Measurements from ENCODE around the gene ORAI2. TPM values are rescaled to one million over a fixed set of nuclear protein-coding genes. Genes with fewer than 3 reads are reported as not detected.

Gene ORAI2
- total RNA-seq, 2 donors from 2014 or later, result 33.4 to 37.6 TPM

DNA sequence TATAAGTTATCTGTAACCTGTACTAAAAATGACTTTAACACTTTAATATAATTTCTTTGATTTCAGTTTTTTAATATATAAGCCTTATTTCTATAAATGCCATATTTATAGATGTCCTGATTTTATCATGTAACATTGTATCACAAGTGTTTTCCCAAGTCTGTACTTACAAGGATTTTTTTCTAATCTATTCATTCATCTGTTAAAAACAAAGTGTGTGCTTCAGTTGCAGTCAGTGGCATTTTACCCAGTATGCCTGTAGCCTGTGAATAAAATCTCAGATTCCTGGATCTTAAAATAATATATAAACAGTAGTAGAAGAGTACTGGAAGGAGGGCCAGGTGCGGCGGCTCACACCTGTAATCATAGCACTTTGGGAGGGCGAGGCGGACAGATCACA is 19.8 kb upstream of the ORAI2 start:
- H3K27ac ChIP-seq, result no peak overlapping the region
- H3K4me3 ChIP-seq, result no peak overlapping the region
- DNase-seq (ENCODE audit: low spot score), result no peak
- H3K36me3 ChIP-seq, result peaks cover 33% of the 10 kb centered on the region
- H3K27me3 ChIP-seq (replicated peaks; ENCODE audit: insufficient read depth), result no peaks in the 10 kb centered on the region
- H3K9me3 ChIP-seq, result no peaks in the 10 kb centered on the region
- TF ChIP-seq, protein P1, sequence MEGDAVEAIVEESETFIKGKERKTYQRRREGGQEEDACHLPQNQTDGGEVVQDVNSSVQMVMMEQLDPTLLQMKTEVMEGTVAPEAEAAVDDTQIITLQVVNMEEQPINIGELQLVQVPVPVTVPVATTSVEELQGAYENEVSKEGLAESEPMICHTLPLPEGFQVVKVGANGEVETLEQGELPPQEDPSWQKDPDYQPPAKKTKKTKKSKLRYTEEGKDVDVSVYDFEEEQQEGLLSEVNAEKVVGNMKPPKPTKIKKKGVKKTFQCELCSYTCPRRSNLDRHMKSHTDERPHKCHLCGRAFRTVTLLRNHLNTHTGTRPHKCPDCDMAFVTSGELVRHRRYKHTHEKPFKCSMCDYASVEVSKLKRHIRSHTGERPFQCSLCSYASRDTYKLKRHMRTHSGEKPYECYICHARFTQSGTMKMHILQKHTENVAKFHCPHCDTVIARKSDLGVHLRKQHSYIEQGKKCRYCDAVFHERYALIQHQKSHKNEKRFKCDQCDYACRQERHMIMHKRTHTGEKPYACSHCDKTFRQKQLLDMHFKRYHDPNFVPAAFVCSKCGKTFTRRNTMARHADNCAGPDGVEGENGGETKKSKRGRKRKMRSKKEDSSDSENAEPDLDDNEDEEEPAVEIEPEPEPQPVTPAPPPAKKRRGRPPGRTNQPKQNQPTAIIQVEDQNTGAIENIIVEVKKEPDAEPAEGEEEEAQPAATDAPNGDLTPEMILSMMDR (IDR thresholded peaks at IDR 0.05), result no peak
- no peaks in the 10 kb centered on the region for H3K4me1 ChIP-seq (ENCODE audit: control insufficient read depth in 1 of 2, low read depth in 2 of 2)
- no peak for ATAC-seq (ENCODE audit: insufficient number of reproducible peaks, low FRiP score, low read depth)

DNA sequence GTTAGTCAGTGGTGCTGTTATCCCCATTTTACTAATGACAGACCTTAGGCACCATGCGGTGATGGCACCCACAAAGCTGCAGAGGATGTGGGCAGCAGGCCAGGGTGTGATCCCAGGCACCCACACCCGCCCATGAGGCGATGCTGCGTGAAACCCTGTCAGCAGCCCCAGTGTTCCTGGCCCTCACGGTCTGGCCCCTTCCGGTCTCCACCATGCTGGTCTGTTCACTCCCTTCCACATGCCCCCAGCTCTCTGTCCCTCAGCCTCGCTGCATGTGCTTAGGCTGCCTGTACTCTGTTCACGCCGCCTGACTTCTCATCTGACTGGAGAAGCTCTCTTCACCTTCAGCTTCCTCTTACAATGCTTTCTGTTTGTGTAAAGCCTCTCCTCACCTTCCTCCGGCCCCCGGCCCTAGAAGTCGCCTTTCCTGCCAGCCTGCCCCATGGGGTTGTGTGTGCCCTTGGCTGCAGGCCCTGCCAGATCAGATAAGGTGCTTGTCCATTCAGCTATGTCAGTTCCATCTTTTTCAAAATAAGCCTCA is 17.6 kb upstream of the ORAI2 start:
- H3K4me3 ChIP-seq, result no peak overlapping the region
- ATAC-seq (ENCODE audit: insufficient number of reproducible peaks, low FRiP score, low read depth) (no peak), DNase-seq (ENCODE audit: low spot score) (no peak)
- H3K9me3 ChIP-seq, result no peaks in the 10 kb centered on the region
- peaks cover 27% of the 10 kb centered on the region for H3K36me3 ChIP-seq
- no peaks in the 10 kb centered on the region for H3K27me3 ChIP-seq (replicated peaks; ENCODE audit: insufficient read depth)
- H3K27ac ChIP-seq, result no peak overlapping the region
- TF ChIP-seq, protein P1 (IDR thresholded peaks at IDR 0.05), result no peak
- H3K4me1 ChIP-seq (ENCODE audit: control insufficient read depth in 1 of 2, low read depth in 2 of 2), result no peaks in the 10 kb centered on the region

DNA sequence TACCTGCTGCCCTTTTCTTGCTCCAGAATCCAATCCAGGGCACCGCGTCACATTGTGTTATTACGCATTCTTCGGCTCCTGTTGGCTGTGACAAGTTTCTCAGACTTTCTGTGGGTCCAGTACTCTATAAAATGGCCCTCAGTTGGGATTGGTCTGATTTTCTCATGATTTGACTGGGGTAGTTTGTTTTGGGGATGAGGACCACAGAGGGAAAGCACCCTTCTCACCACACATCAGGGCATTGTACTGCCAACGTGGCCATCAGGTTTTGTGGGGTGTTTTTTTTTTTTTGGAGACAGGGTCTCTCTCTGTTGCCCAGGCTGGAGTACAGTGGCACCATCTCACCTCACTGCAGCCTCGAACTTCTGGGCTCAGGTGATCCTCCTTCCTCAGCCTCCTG is 17.0 kb upstream of the ORAI2 start:
- H3K27ac ChIP-seq, result no peak overlapping the region
- H3K4me1 ChIP-seq (ENCODE audit: control insufficient read depth in 1 of 2, low read depth in 2 of 2), result no peaks in the 10 kb centered on the region
- no peak overlapping the region for H3K4me3 ChIP-seq
- TF ChIP-seq, protein P1 (IDR thresholded peaks at IDR 0.05), result no peak
- H3K27me3 ChIP-seq (replicated peaks; ENCODE audit: insufficient read depth), result no peaks in the 10 kb centered on the region
- DNase-seq (ENCODE audit: low spot score) (no peak), ATAC-seq (ENCODE audit: insufficient number of reproducible peaks, low FRiP score, low read depth) (no peak)
- peaks cover 31% of the 10 kb centered on the region for H3K36me3 ChIP-seq
- no peaks in the 10 kb centered on the region for H3K9me3 ChIP-seq

DNA sequence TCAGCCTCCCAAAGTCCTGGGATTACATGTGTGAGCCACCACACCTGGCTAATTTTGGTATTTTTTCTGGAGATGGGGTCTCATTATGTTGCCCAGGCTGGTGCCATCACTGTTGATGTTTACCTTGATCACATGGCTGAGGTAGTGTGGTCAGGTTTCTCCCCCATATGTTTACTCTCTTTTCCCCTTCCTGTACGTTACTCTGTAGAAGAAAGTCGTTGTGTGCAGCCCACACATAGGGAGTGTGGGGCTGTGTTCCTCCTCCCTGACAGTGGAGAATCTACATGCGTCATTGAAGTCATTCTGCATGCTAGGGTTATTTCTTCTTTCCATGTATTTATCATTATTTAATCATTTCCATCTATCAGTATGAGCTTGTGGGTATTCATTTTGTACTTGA is 16.3 kb upstream of the ORAI2 start:
- H3K36me3 ChIP-seq, result peaks cover 24% of the 10 kb centered on the region
- TF ChIP-seq, protein P1 (IDR thresholded peaks at IDR 0.05), result no peak
- H3K27ac ChIP-seq, result no peak overlapping the region
- DNase-seq (ENCODE audit: low spot score) (no peak), ATAC-seq (ENCODE audit: insufficient number of reproducible peaks, low FRiP score, low read depth) (no peak)
- H3K9me3 ChIP-seq, result no peaks in the 10 kb centered on the region
- H3K4me1 ChIP-seq (ENCODE audit: control insufficient read depth in 1 of 2, low read depth in 2 of 2), result no peaks in the 10 kb centered on the region
- no peaks in the 10 kb centered on the region for H3K27me3 ChIP-seq (replicated peaks; ENCODE audit: insufficient read depth)
- no peak overlapping the region for H3K4me3 ChIP-seq

DNA sequence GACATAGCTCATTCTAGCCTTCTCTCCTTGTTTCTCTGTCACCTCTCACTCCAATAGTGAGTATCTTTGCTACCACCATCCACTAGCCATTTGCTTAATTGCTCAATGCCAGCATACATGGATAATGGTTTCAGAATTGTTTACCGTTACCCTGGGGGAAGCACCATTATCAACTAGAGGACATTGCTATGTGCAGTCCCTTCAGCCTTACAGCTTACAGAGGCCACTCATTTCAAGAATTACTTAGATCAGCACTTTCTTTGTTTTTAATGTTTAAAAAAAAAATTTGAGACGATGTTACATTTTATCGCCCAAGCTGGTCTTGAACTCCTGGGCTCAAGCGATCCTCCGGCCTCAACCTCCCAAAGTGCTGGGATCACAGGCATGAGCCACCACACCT is 14.8 kb upstream of the ORAI2 start:
- Histone ChIP-seq H3K4me1 (ENCODE audit: control insufficient read depth in 1 of 2, low read depth in 2 of 2) (no peaks in the 10 kb centered on the region), H3K27me3 (replicated peaks; ENCODE audit: insufficient read depth) (no peaks in the 10 kb centered on the region), H3K9me3 (no peaks in the 10 kb centered on the region), H3K36me3 (peaks cover 21% of the 10 kb centered on the region), H3K27ac (no peak overlapping the region), H3K4me3 (no peak overlapping the region)
- DNase-seq (ENCODE audit: low spot score) (no peak), ATAC-seq (ENCODE audit: insufficient number of reproducible peaks, low FRiP score, low read depth) (no peak)
- TF ChIP-seq, protein P1 (IDR thresholded peaks at IDR 0.05), result no peak
